ENCODE measurements around the gene MEI1.

GRCh38 chr22:41683616-41684015 lies 15.7 kb upstream of the MEI1 start:
- TF ChIP-seq CTCF (IDR thresholded peaks at IDR 0.05; ENCODE audit: low read depth, low read length, poor library complexity, severe bottlenecking) (no peak), EZH2phosphoT487 (IDR thresholded peaks at IDR 0.05; ENCODE audit: borderline replicate concordance, low read length) (no peak)

Measured in DOHH2 (cell line).